IPS-11a (cell line): ENCODE data around the gene DYNC1H1.
A peak's percentile ranks its signal among the peaks of the same experiment; 100 is the strongest.
"Not testable (repeated sequence)": the region's sequence is repeated elsewhere in the genome, so short reads cannot be mapped to it uniquely, and the experiment has no call there.

Experiments used
- H3K4me3 ChIP-seq: one replicate; pipeline ENCODE4 v1.5.1; 2013; ENCODE audit warnings: low read depth, low read length, control low read depth

DYNC1H1 gene

DNA sequence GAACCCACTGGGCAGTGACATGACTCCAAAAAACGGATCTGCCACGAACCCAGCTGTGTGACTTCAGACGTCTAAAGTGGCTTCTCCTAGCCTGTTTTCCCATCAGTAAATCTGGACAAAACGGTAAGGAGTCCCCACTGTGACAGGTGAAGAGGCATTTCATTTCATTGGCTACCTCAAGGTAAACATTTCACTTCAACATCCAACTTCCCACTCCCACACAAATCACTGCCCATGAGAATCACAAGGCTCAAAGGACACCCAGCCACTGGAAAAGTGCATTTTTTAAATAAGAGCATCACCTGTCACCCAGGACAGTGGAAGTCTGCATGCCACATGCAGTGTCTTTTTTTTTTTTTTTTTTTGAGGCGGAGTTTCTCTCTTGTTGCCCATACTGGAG lies 94.6 kb downstream of the DYNC1H1 start:
- no peak overlapping the region for H3K4me3 ChIP-seq

DNA sequence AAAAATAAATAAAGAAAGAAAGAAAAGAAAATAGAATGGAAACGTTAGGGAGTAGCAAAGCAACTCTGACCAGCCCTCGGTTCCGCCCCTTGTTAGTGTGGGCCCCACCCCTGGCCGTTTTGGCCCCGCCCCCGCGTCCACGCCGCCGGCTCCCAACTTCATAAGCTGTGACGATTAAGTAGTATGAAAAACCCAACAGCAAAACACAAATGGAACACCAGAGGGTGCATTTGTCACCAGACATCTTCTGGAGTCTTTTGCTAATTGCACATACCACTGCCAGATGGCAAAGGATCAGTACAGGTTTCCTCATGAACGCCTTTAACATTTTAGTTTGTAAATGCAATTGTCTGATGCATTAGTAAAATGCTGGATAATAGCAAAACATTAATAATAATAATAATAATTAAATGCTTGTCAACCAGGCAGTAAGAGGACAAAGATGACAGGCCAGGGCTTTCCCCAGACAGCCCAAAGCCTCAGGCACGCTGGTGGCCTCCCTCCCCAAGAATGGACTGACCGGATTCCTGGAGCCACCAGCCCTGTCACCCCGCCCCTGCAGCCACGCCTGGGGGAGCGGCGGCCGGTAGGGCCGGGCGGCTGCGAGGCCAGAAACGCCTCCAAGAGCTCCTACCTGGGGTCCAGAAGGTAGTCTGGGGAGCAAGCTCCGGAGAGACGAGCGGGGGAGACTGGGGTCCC lies 98.9 kb downstream of the DYNC1H1 start:
- H3K4me3 ChIP-seq, result no peak overlapping the region

DNA sequence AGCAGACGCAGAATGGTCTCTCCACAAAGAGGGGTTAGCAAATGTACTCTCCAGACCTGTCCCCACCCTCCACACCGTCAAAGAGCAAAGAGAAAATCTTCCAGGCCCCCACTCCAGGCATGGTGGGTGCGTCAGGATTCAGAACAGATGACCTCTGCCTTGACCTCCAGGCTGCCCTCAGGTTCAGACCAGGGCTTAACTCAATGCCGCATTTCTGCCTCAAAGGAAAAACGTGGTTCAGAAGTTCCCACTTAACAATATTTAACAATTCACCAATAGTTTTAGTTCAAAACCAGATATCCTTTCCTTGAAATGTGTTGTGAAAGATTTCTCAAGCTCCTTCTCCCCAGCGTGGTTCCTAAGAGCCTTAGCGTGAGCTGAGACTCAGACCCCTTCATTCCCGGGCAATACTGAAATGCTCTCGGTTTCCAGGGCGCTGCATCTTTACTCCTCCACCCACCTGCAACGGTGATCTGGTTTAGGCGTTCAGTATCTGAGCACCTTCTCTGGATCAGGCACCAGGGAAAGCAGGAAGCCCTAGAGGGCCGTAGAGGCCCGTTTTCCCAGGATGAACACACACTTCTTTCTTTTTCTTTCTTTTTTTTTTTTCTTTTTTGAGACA lies 99.5 kb downstream of the DYNC1H1 start:
- H3K4me3 ChIP-seq, result no peak overlapping the region

DNA sequence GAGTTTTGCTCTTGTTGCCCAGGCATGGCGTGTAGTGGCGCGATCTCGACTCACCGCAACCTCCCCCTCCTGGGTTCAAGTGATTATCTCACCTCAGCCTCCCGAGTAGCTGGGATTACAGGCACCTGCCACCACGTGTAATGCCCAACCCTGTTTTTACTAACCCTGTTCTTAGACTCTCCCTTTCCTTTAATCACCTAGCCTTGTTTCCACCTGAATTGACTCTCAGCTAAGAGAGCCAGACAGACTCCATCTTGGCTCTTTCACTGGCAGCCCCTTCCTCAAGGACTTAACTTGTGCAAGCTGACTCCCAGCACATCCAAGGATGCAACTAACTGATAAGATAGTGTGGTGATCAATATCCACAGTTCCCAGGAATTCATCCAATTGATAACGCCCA lies 100.2 kb downstream of the DYNC1H1 start:
- H3K4me3 ChIP-seq, result not testable (repeated sequence)

DNA sequence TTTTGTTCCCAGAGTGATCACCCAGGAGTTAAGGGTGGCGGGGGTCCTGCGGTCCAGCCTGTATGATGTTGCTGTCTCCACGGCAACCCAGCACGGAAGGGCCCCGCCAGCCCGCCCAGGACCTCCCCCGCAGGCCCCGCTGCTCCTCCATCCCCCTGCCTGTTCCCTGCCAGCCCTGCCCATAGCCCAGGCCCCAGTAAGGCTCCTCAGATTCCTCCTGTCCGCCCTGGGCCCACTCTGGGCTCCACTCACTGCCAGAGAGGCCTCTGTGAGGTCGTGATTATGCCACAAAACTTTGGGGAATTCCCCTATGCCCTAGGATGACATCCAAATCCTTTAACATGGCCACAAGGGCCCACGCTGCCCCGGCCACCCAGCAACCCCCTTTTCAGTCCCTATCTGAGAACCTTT lies 101.7 kb downstream of the DYNC1H1 start:
- H3K4me3 ChIP-seq, result no peak overlapping the region

DNA sequence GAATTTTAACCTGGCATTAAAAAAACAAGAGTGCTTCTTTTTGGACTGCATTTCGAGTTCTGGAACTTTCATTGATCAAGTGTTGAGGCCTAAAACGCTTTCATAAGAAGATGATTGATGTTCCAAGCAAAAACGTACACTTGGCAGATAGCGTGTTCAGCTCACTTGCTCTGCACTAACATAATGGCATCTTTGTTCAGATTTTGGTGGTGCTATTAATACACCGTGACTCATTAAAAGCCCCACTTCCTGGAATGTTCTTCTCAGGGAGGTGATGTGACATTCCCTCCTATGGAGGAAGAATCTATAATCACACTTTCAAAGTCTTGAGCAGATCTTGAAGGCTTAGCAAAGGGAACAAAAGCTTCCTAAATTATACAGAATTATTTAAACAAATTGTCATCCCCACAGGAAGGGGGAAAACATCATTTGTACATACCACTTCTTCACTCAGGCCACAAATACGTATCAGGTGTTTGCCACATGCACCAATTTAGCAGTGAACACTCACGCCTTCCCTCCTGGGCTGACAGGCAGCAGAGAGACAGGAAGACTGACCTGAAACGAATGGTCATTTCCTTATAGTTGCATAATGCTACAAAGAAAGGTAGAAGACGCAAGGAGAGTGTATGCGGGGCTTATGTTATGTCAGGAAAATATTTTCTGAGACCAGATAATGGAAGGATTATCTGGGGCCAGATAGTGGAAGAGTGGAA lies 107.1 kb downstream of the DYNC1H1 start:
- H3K4me3 ChIP-seq, result no peak overlapping the region

DNA sequence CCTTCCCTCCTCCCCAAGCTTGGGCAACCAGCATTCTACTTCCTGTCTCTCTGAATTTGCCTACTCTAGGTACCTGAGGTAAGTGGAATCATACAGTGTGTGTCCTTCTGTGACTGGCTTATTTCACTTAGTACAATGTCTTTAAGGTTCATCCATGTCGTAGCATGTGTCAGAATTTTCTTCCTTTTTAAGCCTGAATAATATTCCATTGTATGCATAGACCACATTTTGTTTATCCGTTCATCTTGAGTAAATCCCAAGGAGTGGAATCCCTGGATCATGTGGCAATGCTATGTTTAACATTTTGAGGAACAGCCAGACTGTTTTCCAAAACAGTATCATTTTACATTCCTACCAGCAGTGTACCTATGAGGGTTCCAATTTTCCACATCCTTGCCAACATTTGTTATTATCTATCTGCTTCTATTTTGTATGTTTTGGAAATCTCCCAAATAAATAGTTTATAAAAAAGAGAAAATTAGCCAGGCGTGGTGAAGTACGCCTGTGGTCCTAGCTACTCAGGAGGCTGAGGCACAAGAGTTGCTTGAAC lies 110.1 kb downstream of the DYNC1H1 start:
- no peak overlapping the region for H3K4me3 ChIP-seq

DNA sequence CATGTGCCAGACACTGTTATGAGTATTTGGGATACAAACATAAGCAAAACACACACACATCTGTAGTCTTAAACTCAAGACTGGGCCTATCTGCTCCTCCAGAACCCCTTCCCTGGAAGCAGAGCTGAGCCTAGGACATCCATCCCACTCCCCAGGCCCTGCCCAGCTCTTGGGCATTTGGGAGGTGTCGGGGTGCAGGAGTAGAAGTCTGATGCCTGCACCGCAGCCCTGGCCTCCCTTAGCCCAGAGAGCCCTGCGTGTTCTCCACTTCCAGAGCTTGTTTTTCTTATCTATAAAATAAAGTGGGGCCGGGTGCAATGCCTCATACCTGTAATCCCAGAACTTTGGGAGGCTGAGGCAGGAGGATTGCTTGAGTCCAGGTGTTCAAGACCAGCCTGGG lies 110.8 kb downstream of the DYNC1H1 start:
- H3K4me3 ChIP-seq, result no peak overlapping the region

DNA sequence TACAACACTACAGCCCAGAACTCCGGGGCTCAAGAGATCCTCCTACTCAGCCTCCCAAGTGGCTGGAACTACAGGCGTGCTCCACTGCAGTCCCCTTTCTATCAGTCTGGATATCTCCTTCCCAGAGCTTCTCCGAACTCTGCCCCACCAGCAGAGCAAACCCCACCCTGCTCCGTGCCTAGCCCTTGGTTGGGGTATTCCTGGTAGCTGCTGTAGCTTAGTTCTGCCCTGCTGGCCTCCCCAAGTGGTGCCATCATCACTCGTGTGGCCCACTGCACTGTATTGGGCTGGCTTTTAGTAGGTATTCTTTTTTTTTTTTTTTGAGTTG lies 113.0 kb downstream of the DYNC1H1 start:
- H3K4me3 ChIP-seq, result no peak overlapping the region

DNA sequence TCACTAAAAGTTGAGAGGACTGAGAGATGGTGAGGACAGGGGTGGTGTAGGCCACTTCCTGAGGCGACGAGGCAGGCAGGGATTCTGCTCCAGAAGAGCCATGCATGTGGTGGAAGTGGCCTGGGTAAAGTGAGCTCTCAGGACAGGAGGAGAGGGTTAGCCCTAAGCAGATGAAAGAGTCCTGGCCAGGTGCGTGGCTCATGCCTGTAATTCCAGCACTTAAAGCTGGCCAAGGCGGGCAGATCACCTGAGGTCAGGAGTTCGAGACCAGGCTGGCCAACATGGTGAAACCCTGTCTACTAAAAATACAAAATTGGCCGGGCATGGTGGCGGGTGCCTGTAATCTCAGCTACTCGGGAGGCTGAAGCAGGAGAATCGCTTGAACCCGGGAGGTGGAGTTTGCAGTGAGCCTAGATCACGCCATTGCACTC lies 114.0 kb downstream of the DYNC1H1 start:
- H3K4me3 ChIP-seq, result not testable (repeated sequence)

DNA sequence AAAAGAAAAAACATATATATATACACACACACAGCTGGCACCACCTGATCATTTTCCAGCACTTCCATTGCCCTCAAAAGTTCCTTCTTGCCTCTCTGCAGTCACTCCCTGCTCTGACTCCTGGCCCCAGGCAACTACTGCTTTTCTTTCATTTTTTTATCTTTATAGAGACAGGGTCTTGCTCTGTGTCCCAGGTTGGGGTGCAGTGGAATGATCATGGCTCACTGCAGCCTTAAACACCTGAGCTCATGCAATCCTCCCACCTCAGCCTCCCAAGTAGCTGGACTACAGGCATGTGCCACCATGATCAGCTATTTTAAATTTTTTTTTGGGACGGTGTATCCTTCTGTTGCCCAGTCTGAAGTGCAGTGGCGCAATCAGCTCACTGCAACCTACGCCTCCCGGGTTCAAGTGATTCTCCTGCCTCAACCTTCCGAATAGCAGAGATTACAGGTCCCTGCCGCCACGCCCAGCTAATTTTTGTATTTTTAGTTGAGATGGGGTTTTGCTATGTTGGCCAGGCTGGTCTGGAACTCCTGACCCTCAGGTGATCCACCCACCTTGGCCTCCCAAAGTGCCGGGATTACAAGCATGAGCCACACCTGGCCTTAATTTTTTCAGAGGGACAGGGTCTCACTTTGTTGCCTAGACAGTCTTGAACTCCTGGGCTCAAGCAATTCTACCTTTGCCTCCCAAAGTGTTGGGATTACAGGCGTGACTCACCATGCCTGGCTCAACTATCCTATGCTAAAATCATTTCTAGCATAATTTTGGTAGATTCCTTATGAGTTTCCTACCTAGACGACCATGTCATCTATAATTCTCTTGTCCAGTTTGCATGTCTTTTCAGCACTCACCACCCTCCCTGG lies 114.7 kb downstream of the DYNC1H1 start:
- H3K4me3 ChIP-seq, result no peak overlapping the region

DNA sequence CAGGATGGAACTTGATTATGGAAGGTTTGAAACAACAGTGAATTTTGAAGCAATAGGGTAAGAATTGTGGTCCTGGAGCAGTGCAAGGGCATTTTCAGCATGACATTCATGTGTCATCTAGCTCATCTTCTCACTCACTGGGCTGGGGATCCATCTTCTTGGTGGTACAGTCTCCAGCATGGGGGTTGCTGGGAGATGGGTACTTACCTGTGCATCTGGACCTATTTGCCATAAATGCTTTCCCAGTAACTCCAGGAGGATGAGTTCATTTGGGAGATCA lies 115.3 kb downstream of the DYNC1H1 start:
- no peak overlapping the region for H3K4me3 ChIP-seq

DNA sequence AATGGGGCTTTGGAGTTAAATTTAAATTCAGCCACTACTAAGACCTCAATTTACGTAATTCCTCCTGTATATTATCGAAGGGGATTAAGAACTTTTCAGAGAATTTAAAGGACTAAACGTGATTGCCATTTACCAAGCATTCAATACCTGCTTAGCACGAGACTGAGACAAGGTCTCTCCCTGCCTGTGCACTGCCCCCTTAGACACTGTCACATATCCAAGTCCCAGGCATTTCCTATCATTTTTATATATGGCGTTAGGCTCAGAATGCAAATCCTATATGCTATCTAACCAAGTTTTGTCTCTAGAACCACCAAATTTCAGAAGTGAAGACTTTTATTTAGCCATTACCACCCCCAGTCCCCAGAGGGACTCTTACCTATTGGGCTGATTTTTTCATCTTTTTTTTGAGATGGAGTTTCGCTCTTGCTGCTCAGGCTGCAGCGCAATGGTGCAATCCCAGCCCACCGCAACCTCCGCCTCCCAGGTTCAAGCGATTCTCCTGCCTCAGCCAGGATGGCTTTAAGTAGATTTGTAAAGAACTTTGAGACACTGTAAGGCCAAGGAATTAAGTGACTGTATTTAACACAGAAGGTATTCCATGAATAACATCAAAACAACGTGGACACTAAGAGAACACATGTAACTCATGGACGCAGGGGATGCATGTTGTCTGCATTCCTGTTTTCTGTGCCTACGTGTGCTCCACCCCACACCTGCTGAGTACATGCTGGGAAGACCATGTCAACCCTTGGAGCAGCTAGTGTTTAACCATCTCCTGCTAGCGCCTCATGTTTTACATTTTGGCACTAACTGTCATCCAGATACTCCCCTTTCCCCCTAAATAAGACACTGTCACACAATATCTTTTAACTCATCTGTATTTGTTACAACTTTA lies 116.1 kb downstream of the DYNC1H1 start:
- H3K4me3 ChIP-seq, result no peak overlapping the region

DNA sequence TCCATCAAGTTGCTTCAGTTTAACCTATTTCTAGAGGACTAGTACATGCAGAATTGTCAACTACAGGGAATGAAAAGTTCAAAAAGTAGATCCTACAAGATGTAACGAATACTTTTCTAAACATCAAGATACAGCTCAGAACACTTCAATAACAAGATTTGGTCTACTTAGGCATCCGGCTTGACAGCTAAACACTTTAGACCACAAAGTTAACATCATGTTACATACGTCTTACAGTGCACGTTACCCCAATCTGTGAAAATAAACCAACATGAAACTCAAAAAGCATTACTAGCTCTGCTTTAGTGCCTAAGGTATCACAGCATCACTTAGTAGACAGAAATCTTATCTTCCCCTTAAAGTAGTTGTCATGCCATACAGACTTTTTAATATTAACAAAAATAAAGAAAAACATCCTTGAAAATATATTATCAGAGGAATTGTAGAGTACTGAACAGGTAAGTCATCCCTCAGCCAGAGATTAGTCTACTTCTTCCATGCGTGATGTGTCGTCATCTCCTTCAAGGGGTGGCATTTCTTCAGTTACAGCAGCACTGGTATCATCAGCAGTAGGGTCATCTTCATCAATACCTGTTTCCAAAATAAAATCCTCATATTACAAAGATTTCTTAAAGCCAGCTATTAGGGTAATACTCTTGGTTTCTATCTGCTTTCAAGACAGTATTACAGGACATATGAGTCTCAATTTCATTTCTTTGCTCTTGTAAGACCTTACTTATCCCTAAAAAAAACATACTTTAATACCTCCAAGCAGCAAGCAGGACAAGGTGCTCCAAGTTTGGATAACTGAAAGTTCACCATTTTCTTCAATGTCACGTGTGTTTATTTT lies 117.1 kb downstream of the DYNC1H1 start:
- no peak overlapping the region for H3K4me3 ChIP-seq

DNA sequence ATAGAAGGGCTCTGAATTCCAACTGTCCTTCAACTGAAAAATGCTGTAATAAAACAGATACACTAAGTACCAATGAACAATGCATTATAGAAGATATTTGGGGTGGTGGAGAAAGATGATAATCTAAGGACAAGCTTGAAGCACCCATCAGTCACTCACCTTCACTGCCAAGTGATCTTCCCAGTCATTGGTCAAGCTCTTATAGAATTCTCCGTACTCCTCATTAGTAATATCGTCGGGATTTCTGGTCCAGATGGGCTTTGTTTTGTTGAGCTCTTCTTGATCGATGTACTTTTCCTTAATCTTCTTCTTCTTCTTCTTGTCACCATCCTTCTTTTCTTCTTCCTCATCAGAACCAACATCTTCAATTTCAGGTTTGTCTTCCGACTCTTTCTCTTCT lies 120.1 kb downstream of the DYNC1H1 start:
- not testable (repeated sequence) for H3K4me3 ChIP-seq

DNA sequence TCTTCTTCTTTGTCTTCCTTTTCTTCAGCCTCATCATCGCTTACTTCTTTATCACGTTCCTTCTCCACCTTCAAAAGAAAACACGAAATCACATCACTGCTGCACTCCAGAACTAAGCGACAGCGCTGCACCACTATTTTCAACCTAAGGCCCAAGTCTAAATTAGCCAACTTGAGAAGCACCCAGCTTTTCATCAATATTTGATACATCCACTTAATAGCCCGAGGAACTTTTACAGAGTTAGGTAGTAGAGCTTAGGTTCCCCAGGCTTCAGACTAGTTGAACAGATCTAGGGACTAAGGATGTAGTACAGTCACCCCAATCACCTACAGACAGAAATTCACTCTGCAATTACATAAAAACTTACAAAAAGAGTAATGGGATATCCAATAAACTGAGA lies 120.6 kb downstream of the DYNC1H1 start:
- H3K4me3 ChIP-seq, result no peak overlapping the region

DNA sequence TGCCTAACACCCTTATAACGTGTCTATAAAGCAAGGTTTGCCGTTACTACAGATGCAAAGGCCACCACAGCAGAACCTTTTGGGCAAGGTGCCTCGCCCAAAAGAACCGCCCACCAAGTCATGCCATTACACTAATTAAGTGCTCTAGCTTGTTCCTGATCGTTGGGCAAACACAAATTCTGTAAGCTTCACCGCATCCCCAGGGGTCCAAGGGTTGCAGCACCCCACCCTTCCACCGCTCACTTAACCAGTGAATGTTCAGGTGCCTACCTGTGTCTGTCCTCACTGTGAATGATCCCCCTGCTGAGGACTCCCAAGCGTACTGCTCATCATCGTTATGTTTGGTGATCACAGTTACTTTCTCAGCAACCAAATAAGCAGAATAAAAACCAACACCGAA lies 121.1 kb downstream of the DYNC1H1 start:
- peak overlapping the region; percentile 79 for H3K4me3 ChIP-seq

DNA sequence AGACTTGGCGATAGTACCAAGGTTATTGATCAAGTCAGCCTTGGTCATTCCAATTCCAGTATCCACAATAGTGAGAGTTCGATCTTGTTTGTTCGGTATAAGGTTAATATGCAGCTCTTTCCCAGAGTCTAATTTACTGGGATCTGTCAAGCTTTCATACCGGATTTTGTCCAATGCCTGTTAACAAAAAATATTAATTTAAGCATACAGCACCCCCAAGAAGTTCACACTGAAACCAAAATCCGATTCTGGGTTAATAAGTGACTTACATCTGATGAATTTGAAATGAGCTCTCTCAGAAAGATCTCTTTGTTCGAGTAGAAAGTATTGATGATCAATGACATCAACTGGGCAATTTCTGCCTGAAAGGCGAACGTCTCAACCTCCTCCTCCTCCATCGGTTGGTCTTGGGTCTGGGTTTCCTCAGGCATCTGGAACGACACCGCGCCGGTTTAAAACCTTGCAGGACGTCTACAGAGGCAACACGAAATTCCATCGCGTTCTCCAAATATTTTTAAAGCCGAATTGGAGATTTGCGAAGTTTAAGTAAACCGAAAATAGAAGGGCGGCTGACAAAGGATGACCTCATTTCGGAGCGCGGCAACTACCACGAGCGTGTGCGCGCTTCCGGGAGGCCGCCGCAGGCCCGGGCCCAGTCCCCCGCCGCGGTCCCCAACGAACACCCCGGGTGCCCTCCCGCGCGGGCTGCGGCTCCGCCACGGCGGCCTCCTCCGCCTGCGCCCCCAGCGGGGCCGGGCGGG lies 121.8 kb downstream of the DYNC1H1 start:
- peak overlapping the region; percentile 79 for H3K4me3 ChIP-seq

DNA sequence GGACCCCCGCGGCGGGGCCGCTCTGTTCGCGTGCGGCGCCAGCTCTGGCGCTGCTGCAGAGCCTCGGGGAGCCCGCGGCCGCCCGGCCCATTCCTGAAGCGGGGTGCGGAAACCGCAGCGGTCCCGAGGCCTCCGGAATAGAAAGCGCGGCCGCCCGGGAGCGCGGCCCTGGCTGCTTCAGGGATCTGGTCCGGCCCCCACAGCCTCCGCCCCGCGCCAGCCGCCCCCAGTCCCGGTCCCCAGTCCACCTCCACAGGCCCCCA lies 122.3 kb downstream of the DYNC1H1 start:
- peak overlapping the region; percentile 79 for H3K4me3 ChIP-seq
